IPS DF 6.9 (cell line): ENCODE results near the gene SLC16A9.
"Not testable (repeated sequence)": the region's sequence is repeated elsewhere in the genome, so short reads cannot be mapped to it uniquely, and the experiment has no call there.

Source experiments
- DNase-seq: peaks from one replicate; pipeline ENCODE4 v3.0.0-alpha.2; 2013; ENCODE audit warnings: low read depth, low spot score
- H3K27ac ChIP-seq: one replicate; pipeline ENCODE4 v1.5.1; 2013; ENCODE audit warnings: low read length, control low read depth
- H3K27me3 ChIP-seq: 2 replicates; pipeline ENCODE4 v1.6.1; 2013; ENCODE audit warnings: mild to moderate bottlenecking, low read length; ENCODE audit not compliant: control insufficient read depth, insufficient read depth
- H3K36me3 ChIP-seq: 2 replicates; pipeline ENCODE4 v1.6.1; 2013; ENCODE audit warnings: low read length; ENCODE audit not compliant: control insufficient read depth, insufficient read depth
- H3K4me1 ChIP-seq: 2 replicates; pipeline ENCODE4 v1.6.1; 2013; ENCODE audit warnings: low read length; ENCODE audit not compliant: control insufficient read depth, insufficient read depth
- H3K4me3 ChIP-seq: 2 replicates; pipeline ENCODE4 v1.5.1; 2013; ENCODE audit warnings: mild to moderate bottlenecking, low read length
- H3K9me3 ChIP-seq: 2 replicates; pipeline ENCODE4 v1.6.1; 2013; ENCODE audit warnings: low read length, inconsistent platforms; ENCODE audit not compliant: control insufficient read depth, insufficient read depth
- WGBS: extraction: QIAGEN DNeasy Blood & Tissue Kit; methylation state at CpG from one replicate; pipeline ENCODE4 v1.1.7; 2013; ENCODE audit warnings: mixed read lengths, missing lambda C conversion rate; ENCODE audit not compliant: insufficient read length, insufficient coverage; 5-methylcytosine and 5-hydroxymethylcytosine counted together

The SLC16A9 gene

GRCh38 chr10:59709395-59710125, at the start of gene SLC16A9:
Gene SLC16A9 (minus strand): TSS chr10:59709850. CDS start chr10:59684291, 25,559 bp downstream.
- WGBS, result no CpG with 5 or more reads among the region's 68 CpGs
- no peak within 1 kb of the TSS for H3K27ac ChIP-seq
- H3K4me1 ChIP-seq, result no peaks in the 10 kb centered on the region
- no peak for DNase-seq
- H3K27me3 ChIP-seq, result no peaks in the 10 kb centered on the region; the same call in 1 of the 2 replicates
- no peaks in the 10 kb centered on the region for H3K36me3 ChIP-seq
- peak within 1 kb of the TSS; percentile 47; the same call in 1 of the 2 replicates for H3K4me3 ChIP-seq
- H3K9me3 ChIP-seq, result no peaks in the 10 kb centered on the region

DNA sequence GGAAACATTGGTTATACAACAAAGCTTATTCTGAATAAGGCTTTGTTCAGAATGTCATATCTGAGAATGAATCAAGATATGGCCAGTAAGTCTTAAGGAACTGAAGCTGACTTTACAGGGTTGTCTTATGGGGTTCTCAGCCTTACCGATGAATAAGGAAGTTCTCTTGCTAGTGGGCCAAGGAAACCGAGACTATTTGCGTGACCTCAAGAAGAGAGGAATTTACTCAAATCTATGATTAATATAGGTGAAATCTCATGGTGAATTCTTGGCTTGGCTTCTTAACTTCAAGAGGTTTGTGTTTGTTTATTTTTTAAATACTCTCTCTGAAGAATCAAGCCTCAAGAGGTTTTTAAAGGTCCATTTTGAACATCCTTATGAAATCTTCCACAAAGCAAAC, 48.3 kb upstream of the SLC16A9 start:
- no CpG with 5 or more reads among the region's 3 CpGs for WGBS
- no peak for DNase-seq
- no peak overlapping the region for H3K4me3 ChIP-seq
- H3K27ac ChIP-seq, result no peak overlapping the region
- H3K4me1 ChIP-seq, result no peaks in the 10 kb centered on the region
- no peaks in the 10 kb centered on the region for H3K36me3 ChIP-seq
- no peaks in the 10 kb centered on the region for H3K27me3 ChIP-seq
- no peaks in the 10 kb centered on the region for H3K9me3 ChIP-seq

- Histone ChIP-seq H3K36me3 (no peaks in the 10 kb centered on the region), H3K4me3 (no peak overlapping the region), H3K27ac (no peak overlapping the region), H3K4me1 (no peaks in the 10 kb centered on the region), H3K9me3 (no peaks in the 10 kb centered on the region), H3K27me3 (no peaks in the 10 kb centered on the region)
- no CpG with 5 or more reads among the region's 4 CpGs for WGBS
- DNase-seq, result no peak
Observed at GRCh38 chr10:59754951-59755350, 45.3 kb upstream of the SLC16A9 start.

- Histone ChIP-seq H3K4me3 (no peak within 1 kb of the TSS), H3K9me3 (no peaks in the 10 kb centered on the region), H3K27me3 (no peaks in the 10 kb centered on the region), H3K27ac (no peak within 1 kb of the TSS), H3K36me3 (no peaks in the 10 kb centered on the region), H3K4me1 (no peaks in the 10 kb centered on the region)
- 100% methylated on average over 1 of the region's 3 CpGs for WGBS
- DNase-seq, result no peak
Observed at GRCh38 chr10:59753267-59753666, 43.6 kb upstream of the SLC16A9 start, which contains the start of gene MRLN. Gene MRLN (minus strand): TSS chr10:59753455.

GRCh38 chr10:59752278-59752940, 42.8 kb upstream of the SLC16A9 start:
- H3K36me3 ChIP-seq, result no peaks in the 10 kb centered on the region
- WGBS, result no CpG with 5 or more reads among the region's 2 CpGs
- no peaks in the 10 kb centered on the region for H3K4me1 ChIP-seq
- H3K9me3 ChIP-seq, result no peaks in the 10 kb centered on the region
- H3K27ac ChIP-seq, result no peak overlapping the region
- no peak overlapping the region for H3K4me3 ChIP-seq
- no peak for DNase-seq
- no peaks in the 10 kb centered on the region for H3K27me3 ChIP-seq

DNA sequence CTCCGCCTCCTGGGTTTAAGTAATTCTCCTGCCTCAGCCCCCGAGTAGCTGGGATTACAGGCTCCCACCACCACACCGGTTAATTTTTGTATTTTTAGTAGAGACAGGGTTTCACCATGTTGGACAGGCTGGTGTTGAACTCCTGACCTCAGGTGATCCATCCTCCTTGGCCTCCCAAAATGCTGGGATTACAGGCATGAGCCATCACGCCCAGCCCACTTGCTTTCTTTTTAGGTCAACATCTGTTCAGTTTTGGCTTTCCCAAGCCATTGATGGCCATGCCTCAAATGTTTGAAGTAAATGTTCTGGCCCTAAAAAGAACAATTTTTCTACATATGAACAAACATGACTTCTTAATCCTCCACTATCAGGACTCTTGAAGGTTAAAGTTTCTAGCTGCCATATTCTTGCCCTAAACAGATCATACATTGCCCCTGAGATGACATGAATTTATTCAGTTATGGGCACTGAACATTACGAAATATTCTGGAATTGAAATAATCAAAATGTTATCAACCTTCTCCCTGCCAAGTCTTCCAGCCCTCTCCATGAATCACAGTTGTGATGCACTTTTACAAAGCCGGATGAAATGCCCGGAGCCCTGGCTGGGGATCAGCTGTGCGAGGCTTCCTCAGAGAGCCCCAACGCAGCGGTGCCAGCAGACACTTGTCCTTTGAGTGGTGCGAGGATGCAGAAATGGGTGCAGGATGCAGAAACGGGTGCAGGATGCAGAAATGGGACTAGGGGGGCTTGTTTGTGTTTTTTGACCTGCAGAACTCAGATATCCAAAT, 40.7 kb upstream of the SLC16A9 start:
- Histone ChIP-seq H3K4me1 (no peaks in the 10 kb centered on the region), H3K4me3 (no peak overlapping the region), H3K27ac (no peak overlapping the region), H3K27me3 (no peaks in the 10 kb centered on the region), H3K9me3 (no peaks in the 10 kb centered on the region), H3K36me3 (no peaks in the 10 kb centered on the region)
- WGBS, result no CpG with 5 or more reads among the region's 12 CpGs
- DNase-seq, result no peak

DNA sequence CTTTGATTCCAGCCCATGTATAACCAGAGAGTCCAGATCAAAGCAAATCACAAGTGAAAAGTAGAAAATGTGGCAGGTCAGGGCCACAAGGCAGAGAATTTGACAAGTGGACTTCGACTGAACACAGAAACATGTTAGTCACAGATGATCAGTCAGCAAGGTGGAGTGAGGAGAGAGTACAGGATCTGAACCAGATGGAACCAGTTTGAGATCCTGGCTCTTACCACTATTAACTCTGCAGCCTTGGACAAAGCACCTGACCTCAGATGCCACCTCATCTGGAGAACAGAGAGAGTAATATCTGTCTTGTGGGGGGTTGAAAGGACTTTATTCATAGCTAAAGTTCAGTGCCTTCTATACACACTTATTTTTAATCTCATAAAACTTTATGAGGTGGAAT, 39.2 kb upstream of the SLC16A9 start:
- no peaks in the 10 kb centered on the region for H3K9me3 ChIP-seq
- no peak for DNase-seq

DNA sequence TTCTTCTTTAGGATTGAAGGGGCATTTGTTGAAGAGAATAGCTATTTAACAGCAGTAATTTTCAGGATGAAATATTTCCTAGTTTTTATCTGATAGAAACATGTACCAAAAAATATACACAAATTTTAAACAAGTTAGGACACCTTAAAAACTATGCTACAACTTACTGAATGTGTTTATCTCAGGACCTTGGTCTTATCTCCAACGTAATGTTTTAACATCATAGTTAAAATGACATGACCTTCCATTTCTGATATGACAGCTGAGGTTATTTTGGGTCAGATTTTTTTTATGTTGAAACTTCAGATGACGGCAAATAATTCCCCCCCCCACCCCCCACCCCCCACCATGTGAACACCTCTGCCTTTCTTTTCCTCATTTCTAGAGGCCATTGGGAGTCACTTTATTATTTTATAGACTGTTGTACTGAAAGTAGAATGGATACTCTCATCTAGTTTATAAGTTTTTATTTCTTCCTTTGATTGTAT, 35.6 kb upstream of the SLC16A9 start:
- no CpG with 5 or more reads among the region's 2 CpGs for WGBS
- Histone ChIP-seq H3K36me3 (no peaks in the 10 kb centered on the region), H3K4me3 (no peak overlapping the region), H3K4me1 (no peaks in the 10 kb centered on the region), H3K27ac (no peak overlapping the region), H3K9me3 (no peaks in the 10 kb centered on the region), H3K27me3 (no peaks in the 10 kb centered on the region)
- no peak for DNase-seq

More for the DNA sequence above, 39.2 kb upstream of the SLC16A9 start:
- no peaks in the 10 kb centered on the region for H3K27me3 ChIP-seq
- no peaks in the 10 kb centered on the region for H3K4me1 ChIP-seq
- no peak overlapping the region for H3K27ac ChIP-seq
- no CpG with 5 or more reads among the region's 1 CpG for WGBS
- H3K36me3 ChIP-seq, result no peaks in the 10 kb centered on the region
- no peak overlapping the region for H3K4me3 ChIP-seq

DNA sequence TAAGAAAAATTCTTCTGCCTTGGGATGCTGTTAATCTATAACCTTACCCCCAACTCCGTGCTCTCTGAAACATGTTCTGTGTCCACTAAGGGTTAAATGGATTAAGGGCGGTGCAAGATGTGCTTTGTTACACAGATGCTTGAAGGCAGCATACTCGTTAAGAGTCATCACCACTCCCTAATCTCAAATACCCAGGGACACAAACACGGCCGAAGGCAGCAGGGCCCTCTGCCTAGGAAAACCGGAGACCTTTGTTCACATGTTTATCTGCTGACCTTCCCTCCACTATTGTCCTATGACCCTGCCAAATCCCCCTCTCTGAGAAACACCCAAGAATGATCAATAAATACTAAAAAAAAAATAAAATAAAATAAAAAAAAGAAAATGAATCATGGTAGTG, 35.1 kb upstream of the SLC16A9 start:
- H3K4me3 ChIP-seq, H3K4me1 ChIP-seq, DNase-seq, H3K36me3 ChIP-seq, H3K9me3 ChIP-seq, H3K27me3 ChIP-seq, H3K27ac ChIP-seq: not testable (repeated sequence)
- no CpG with 5 or more reads among the region's 6 CpGs for WGBS

DNA sequence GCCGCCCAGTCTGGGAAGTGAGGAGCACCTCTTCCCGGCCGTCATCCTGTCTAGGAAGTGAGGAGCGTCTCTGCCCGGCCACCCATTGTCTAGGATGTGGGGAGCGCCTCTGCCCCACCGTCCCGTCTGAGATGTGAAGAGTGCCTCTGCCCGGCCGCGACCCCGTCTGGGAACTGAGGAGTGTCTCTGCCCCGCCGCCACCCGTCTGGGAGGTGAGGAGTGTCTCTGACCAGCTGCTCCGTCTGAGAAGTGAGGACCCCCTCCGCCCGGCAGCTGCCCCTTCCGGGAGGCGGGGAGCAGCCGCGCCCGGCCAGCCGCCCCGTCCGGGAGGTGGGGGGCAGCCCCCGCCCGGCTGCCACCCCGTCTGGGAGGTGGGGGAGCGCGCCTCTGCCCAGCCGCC, 34.5 kb upstream of the SLC16A9 start:
- not testable (repeated sequence) for DNase-seq, H3K4me3 ChIP-seq, H3K36me3 ChIP-seq, H3K4me1 ChIP-seq, H3K27ac ChIP-seq, H3K27me3 ChIP-seq, H3K9me3 ChIP-seq
- no CpG with 5 or more reads among the region's 32 CpGs for WGBS
